HG03457 (cell line): ENCODE measurements around the gene APOB.

ENCODE experiments used
- ATAC-seq: cut with Tn5 transposase; IDR thresholded peaks from one replicate; pipeline ENCODE4 v1.9.1; 2021; ENCODE audit warnings: moderate number of reproducible peaks; ENCODE audit not compliant: unreplicated experiment

The APOB gene

DNA sequence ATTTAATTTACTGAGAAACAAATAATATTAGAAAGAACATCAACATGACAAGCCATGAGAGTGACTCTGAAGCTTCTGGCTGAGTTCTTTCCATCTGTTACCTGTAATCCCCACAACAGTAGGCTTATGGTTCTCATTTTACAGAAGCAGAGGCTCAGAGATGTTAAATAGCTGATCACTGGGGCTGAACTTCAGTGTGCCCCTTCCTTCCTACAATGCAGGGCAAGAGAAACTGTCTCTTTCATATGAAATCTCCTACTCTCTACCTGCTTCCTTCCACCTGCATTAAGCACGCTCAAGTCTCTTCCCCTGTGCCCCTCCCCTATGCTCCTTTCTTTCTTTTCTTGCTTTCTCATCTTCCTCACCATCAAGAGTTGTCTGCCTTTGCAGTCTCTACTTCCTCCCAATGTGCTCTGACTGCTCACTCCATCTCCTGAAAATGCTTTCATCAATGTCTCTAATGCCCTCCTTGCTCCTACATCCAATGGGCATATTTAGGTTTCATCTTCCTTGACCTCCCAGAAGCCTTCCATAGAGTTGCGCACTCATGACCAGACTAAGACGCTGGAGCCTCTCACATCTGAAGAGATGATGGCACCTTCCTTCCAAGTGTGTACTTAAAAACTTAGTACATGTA lies 23.7 kb downstream of the APOB start:
- ATAC-seq, result no peak

DNA sequence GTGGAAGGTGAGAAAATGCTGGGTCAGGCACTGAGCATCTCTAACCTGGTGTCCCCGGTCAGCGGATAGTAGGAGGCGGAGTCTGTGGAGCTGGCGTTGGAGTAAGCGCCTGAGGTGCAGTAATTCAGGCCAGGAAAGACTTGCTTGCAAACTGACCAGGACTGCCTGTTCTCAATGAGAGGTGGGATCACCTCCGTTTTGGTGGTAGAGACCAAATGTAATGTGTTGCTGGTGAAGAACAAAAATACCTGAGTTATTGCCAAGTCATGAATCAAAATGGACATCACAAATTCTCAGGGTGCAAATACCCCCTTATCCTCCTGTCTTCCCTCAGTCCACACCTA lies 24.2 kb downstream of the APOB start:
- ATAC-seq, result no peak

DNA sequence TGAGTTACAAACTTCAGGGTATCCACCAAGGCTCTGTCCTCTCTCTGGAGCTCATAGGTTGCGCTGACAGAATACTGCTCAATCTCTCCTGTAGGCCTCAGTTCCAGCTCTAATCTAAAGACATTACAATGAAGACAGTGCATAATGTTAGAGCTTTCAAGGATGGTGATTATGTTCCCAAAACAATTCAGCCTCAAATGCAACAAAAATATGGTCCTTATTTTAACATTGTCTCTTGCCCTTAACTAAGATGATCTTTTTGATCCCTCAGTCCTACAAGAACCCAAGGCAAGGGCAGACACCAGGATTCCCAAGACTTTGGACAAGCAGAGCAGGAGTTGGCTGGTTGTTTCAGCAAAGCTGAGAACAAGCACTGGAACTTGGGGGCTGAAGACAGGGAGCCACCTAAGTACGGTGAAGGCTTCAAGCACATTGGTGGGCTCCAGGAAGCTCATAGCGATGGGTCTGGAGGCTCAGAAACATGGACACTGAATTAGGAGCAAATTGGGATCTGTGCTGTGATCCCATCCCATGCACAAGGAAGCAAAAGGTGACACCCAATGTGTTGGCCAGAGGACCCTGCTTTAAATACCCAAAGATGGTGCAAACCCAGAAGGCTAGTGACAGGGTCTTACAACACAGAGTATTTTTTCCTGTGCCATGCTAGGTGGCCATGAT lies 24.7 kb downstream of the APOB start:
- ATAC-seq, result no peak

DNA sequence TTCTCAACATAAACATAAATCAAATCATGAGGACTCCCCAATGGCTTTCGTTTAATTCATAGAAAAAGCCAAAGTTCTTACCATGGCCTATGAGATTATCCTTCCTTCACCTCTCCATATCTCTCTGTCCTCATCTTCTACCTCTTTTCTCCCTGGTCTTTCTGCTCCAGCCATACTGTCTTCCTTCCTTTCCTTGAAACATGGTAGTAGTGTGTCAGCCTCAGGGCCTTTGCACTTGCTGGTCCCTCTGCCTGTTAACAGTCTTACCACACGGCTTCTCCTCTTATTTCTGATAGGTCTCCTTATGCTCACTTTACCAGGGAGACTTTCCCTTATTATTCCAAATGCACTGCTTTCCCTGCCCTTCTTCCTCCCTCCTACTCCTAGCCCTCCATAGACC lies 25.6 kb downstream of the APOB start:
- ATAC-seq, result no peak

DNA sequence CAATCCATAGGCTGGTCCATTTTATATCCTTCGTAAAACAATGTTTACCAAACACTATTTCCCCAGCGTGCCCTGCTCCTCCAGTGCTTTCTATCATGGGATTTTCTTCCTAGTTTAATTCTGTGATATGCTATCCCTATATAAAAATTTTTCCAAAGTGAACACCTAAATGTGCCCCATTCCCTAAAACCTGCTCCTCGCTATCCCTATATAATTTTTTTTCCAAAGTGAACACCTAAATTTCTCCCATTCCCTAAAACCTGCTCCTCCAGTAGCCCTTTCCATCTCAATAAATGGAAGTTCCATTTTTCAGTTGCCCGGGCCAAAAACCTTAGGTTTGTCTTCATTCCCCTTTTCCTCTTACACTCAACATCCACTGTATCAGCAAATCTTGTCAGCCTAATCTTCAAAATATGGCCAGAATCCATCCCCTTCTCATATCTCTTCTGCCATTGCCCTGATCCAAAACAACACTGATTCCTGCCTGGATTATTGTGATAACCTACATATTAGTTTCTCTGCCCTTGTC lies 26.1 kb downstream of the APOB start:
- no peak for ATAC-seq

DNA sequence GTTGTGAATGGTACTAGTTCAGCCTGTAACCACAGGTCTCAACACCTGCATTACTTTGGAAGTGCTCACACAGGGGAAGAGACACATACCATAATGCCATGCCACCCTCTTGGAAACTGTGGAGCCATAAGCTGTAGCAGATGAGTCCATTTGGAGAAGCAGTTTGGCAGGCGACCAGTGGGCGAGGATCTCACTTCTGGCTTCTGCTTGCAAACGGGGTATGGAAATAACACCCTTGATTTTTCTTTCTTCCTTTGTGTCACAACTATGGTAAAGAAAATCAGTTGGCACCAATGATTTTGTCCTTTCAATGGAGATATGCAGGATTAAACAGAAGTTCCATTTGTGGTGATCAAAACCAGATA lies 28.6 kb downstream of the APOB start:
- ATAC-seq, result no peak

DNA sequence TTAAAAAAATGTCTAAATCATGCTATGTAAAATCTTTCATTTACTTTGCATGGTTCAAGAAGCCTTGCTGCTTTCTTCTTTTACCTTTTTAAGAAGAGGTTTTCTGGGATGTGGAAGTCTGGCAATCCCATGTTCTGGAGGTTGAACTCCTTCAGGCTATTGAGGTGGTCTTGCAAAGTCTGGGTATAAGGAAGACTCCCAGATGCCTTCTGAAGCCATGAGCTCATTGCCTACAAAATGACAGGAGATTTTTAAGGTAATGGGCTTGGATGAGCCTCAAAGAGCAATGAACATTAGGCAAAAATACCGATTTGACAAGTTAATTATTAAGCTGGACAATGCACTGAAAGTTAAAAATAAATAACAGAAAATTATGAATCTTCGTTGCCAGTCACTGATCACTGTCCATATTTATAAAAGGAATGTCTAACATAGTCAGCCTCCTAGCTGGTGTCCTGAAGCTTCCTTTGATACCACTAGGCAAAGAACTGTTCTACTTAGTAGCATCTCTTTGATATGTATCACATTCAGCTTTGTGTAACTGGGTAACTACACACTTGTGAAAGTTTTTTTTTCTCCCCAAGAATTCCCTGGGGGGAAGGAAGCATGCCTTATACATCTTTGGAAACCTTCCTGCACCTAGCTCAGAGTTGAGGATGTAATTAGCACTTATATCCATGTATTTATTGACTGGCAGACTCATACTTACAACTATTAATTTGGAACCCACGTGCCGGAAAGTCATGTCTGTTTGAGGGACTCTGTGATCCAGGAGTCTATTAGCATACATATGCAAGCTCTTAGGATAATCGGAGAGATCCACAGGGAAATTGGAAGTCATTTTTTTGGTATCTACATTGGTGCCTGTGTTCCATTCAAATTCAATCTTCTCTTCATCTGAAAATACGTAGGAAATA lies 29.3 kb downstream of the APOB start:
- no peak for ATAC-seq

DNA sequence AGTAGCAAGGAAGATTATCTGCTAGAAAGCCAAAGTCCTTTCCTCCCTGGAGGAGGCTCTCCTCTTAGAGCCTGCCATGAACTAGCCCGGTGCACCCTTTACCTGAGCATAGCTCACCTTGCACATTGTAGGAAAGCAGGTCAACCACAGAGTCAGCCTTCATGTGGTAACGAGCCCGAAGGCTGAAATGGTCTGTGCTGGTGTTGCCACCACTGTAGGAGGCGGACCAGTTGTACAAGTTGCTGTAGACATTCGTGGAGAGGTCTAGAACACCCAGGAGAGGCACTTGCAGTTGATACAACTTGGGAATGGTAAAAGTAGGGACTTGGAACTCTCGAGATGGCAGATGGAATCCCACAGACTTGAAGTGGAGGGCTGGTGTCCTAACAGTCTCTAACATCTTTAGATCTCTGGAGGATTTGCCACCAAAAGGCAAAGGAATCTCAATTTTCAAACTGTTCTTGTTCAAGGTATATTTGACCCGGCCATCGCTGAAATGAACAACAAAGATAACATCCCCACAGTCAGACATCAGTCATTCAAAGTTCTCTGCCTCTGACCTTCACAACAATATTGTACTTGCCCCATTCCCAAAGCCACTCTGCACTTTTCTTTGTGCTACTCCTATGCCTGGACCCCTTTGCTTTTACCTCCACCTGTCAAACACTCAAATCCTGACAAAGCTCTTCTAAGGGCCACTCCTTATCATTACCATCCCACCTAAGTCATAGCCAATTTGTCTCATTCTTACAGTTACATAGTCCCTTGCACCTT lies 30.6 kb downstream of the APOB start:
- no peak for ATAC-seq

DNA sequence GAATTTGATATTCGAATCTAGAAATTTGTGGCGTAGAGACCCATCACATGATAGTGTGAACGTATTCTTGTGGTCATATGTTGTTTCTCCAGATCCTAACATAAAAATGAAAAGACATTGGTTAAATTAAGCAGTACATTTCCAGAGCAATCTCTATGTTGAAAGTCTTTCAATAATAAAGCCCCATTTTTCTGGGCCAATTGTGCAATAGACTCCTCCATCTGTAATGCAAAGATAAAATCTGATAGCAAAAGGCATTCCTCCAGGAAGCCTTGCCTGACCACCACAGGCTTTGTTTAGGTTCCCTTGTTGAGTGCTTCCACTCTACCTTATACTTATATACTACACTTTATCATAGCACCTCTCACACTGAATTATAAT lies 31.3 kb downstream of the APOB start:
- no peak for ATAC-seq

DNA sequence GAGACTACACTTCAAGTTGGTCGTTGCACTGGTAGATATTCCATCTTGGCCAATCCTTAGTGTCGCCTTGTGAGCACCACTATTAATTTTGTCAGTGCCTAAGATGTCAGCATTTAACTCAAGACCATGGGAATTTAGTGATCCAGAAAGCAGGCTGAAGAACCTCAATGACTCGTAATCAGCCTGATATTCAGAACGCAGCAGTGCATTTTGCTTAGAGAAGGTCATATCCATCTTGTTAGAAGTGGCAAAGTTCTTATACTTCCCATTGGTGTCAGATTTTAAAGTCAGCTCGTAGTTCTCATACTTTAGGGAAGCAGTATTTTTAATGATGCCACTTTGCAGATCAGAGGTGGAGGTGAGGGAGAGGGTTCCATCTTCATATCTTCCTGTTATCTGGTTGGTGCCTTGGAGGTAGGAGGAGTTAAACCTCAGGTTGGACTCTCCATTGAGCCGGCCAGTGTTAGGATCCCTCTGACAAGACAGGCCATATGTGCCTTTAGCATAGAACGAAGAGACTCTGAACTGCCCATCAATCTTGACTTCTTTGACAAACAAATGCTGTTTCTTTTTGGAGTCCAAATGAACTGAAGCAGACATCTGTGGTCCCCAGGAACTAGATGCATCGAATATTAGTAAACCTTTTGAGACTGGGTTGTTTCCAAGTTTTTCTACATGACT lies 31.9 kb downstream of the APOB start:
- ATAC-seq, result no peak

DNA sequence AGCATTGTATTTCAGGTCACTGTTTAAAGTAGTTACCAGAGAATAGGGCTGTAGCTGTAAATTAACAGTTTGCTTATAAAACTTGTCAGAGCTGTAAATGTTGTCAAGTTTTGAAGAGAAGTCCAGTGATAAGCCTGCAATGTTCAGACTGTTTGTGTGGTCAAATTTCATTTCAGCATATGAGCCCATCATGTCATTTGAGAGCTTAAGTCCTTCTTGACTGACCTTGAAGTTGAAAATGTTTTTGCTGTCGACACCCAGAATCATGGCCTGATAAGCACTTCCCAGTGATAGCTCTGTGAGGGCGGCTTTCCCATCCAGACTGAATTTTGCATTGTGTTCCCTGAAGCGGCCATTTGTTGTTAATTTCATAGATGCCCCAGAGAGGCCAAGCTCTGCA lies 32.4 kb downstream of the APOB start:
- no peak for ATAC-seq

DNA sequence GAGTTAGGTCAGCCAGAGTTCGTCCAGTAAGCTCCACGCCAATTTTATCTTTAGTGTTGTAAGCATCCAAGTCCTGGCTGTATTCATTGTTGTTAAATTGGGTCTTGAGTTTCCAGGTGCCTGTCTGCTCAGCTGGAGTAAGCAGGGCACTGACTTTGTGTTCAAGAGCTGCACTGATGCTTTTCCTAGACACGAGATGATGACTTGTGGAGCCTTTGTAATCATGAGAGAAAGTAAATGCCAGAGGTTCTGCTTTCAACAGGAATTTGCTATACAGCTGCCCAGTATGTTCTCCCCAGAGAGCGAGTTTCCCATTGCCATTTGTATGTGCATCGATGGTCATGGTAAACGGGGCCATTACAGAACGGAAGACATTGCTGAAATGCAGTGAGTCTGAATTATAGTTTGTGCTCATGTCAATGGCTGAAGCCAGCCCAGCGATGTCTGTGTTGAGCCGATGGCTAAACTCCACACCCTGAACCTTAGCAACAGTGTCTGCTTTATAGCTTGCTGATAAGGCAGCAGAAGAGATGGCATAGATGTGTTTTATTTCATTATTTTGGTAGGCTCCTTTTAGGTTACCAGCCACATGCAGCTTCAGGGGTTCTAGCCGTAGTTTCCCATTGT lies 32.9 kb downstream of the APOB start:
- no peak for ATAC-seq

DNA sequence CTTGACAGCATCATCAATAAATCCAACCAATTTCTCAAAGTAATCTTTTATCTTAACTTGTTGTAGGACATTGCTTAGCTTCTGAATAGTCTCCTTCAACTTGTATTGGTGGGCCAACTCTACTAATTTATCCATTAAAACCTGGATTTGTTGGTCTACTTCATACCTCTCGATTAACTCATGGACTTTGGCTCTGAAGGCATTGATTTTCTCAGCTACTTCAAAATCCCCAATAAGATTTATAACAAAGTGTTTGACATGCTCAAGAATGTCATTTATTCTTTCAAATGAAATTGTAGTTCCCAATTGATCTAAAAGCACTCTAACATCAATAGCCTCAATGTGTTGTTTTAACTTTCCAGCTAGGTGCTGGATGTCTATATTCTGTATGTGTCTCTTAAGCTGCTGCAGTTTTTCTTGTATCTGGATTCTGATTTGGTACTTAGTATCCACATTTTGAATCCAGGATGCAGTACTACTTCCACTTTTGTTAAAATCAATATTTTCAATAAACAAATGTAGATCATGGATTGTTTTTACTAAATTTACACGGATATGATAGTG lies 34.1 kb downstream of the APOB start:
- no peak for ATAC-seq

DNA sequence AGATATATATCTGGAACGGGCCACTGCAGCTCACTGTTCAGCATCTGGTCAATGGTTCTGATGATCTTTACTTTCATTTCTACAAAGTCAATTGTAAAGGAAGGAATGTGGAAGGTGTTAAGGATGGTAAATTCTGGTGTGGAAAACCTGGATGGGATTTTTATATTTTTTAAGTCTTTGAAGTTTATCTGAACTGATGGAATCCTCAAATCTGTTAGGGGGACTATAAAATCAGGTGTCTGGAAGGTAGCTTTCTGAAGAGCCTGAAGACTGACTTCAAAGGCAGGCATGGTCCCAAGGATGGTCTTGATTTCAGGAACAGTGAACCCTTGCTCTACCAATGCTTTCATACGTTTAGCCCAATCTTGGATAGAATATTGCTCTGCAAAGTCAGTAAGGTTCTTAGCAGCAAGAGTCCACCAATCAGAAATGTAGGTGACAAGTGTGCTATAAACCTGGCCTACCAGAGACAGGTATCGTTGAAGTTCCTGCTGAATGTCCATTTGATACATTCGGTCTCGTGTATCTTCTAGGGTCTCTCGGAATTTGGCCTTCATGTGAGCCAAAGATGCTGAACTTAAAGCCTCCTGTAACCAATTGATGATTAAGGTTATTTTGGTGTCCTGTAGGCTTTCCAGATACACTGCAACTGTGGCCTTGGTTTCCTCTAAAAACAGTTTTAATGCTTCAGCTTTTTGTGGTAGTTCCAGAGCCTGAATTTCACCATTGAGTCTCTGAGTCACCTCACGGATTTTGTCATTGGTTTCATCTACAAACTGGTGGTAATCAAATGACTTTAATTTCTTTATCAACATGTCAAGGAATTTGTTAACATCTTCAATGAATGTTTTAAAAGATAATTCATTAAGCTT lies 34.8 kb downstream of the APOB start:
- no peak for ATAC-seq

DNA sequence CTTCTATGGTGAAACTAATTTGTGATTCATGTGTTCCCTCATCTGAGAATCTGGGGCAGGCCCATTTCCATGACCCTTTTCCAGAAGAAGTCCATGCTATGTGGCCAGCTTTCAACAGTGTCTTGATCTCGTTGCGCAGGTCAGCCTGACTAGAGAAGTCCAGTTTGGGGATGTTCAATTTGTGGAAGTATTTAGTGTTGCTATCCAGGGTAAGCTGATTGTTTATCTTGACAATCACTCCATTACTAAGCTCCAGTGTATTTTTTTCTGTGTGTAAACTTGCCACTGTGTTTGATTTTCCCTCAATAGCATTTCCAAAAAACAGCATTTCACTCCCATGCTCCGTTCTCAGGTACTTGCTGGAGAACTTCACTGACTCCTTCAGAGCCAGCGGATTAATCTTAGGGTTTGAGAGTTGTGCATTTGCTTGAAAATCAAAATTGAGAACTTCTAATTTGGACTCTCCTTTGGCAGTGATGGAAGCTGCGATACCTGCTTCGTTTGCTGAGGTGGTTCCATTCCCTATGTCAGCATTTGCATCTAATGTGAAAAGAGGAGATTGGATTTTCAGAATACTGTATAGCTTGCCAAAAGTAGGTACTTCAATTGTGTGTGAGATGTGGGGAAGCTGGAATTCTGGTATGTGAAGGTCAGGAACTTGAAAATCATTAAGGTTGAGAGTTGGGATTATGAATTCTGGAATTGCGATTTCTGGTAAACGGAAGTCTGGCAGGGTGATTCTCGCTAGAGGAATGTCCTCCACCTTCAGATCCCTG lies 35.7 kb downstream of the APOB start:
- no peak for ATAC-seq

DNA sequence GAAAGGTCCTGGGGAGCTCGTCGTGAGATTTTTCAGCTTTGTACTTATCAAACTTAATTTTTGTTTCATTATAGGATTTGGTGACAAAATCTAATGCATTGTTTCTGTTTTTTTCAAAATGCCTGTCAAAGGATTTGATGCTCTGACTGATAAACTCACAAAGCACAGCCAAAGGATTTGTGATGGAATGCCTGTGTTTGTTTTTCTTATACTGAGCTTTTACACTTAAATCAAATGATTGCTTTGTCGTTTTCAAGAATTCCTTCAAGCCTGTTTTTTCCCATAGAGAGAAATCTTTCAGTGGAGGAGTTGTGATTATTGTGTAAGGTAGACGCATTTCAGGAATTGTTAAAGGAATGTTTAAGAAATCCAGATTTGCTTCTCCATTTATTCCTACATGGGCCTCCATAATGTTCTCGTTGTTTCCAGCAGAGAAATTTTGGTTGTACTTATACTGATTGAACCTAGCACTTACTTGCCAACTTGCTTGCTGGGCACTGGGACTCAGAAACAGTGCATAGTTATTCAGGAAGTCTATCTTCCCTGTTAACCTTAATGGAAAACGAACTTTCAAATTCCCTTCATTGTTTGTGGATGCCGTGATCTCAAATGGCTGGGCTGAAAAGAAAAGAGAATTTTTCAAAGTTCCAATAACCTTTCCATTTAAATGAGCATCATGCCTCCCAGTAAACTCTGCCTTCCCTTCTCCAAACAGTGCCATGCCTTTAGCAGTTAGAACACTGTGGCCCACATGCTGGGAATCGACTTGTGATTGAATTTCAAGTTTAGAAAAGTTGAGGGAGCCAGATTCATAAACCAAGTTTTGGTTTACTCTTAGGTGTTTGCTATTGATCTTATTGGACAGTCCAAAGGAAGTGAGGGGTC lies 36.5 kb downstream of the APOB start:
- ATAC-seq, result no peak
